ENCODE data around the gene SINHCAF.

The SINHCAF gene

DNA sequence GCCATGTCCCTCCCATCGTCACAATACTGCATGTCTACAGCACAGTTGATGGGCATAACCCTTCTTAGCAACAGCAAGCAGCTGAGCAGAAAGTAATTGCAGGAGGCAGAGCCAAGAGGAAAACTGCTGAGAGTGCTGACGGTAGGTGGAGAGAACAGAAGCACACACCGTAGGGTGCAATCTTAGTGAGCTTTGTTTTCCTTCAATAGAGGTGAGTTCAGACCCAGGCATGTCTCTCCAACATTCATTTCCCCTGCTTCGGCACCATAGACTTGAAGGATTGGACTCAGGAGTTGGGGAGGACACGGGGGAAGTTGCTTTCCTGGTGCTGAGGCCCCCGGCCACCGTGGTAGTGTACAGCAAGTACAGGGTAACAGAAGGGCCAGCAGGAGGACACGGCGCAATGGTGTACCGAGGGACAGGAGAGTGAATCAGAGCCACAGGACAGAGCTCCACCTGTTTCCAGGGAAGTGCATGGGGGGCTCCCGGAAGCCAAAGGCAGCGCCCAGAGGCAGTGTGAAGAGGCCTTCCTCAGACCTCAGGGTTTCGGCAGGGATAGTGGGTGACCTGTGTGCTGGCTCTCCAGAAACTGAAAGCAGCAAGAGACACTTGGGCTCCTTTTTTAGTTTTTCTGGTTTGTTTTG is 36.3 kb upstream of the SINHCAF start:
- Histone ChIP-seq H3K9ac (ENCODE audit: low read depth, low read length) (no peak overlapping the region), H3K36me3 (ENCODE audit: insufficient read depth, low read length) (no peaks in the 10 kb centered on the region), H3K9me3 (replicated peaks; ENCODE audit: low read length) (no peaks in the 10 kb centered on the region), H3K4me3 (ENCODE audit: low read length) (no peak overlapping the region), H3K4me1 (ENCODE audit: control insufficient read depth, insufficient read depth, low read length) (no peaks in the 10 kb centered on the region), H3K4me2 (ENCODE audit: low read length) (no peak overlapping the region), H3K27me3 (ENCODE audit: control insufficient read depth, insufficient read depth, low read length) (peaks cover 14% of the 10 kb centered on the region)

DNA sequence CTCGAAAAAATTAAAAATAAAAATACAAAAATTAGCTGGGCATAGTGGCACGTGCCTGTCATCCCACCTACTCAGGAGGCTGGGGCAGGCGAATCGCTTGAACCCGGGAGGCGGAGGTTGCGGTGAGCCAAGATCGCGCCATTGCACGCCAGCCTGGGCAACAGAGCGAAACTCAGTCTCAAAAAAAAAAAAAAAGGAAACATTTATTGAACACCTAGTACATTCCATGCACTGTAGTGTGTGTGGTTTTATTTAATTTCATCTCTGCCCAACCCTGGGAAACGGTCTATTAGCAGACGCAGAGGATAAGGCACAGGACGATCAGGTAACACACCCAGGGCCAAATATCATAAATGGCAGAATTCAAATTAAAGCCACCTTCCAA is 35.8 kb upstream of the SINHCAF start:
- no peak overlapping the region for H3K4me3 ChIP-seq (ENCODE audit: low read length)
- no peaks in the 10 kb centered on the region for H3K9me3 ChIP-seq (replicated peaks; ENCODE audit: low read length)
- H3K4me1 ChIP-seq (ENCODE audit: control insufficient read depth, insufficient read depth, low read length): no peaks in the 10 kb centered on the region
- peaks cover 14% of the 10 kb centered on the region for H3K27me3 ChIP-seq (ENCODE audit: control insufficient read depth, insufficient read depth, low read length)
- H3K9ac ChIP-seq (ENCODE audit: low read depth, low read length): no peak overlapping the region
- H3K36me3 ChIP-seq (ENCODE audit: insufficient read depth, low read length): no peaks in the 10 kb centered on the region
- H3K4me2 ChIP-seq (ENCODE audit: low read length): no peak overlapping the region

DNA sequence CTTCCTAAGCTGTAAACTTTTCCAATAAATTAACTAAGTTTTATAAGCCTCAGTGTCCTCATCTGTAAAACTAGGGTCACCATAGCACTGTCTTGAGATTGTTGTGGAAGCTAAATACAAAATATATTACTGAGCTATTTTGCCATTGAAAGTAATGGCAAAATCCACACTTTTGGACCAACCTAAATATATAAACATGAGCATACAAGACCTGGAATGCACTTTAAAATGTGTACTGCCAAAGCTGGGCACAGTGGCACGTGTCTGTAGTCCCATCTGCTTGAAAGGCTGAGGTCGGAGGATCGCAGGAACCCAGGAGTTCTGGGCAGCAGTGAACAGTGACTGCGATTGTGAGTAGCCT is 29.8 kb upstream of the SINHCAF start:
- Histone ChIP-seq H3K36me3 (ENCODE audit: insufficient read depth, low read length) (no peaks in the 10 kb centered on the region), H3K9me3 (replicated peaks; ENCODE audit: low read length) (no peaks in the 10 kb centered on the region), H3K4me1 (ENCODE audit: control insufficient read depth, insufficient read depth, low read length) (no peaks in the 10 kb centered on the region), H3K27me3 (ENCODE audit: control insufficient read depth, insufficient read depth, low read length) (peaks cover under 1% of the 10 kb centered on the region), H3K4me2 (ENCODE audit: low read length) (no peak overlapping the region), H3K4me3 (ENCODE audit: low read length) (no peak overlapping the region), H3K9ac (ENCODE audit: low read depth, low read length) (no peak overlapping the region)

DNA sequence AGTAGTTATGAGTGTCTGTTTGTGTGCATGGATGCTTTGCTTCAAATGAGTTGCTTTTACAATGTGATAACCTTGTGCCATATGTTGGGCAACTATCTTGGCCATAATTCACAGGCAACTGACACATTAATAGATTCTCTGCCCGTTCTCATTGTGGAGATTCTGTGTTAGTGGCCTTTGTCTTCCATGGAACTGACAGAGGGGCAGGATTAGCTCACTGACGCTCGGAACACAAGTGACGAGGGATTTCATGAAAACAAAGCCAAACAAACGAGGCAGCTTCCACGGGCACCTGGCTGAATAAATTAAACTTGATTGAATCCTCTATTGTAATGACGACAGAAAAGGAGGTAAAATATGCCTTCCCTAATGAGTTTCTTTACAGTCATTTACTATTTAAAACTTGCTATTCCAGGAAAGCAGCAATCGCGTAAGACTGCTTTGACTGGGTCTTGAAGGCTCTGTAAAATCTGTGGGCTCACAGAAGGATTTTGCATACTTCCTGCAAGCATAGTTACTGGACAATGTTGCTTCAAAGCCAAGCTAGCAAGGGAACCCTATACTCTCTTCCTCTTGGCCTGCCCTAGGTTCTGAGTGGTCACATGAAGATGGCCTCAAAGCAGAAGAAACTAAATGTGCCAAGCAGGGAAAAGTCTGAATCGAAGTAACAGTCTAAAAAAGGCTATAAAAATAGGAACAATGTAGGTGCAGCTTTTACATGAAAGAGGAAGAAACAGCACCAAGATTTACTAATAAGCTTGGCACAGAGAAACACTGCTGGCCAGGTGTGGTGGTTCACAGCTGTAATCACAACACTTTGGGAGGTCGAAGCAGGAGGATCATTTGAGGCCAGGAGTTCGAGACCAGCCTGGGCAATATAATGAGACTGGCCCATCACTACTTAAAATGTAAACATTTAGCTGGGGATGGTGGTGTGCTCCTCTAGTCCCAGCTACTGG is 28.1 kb upstream of the SINHCAF start:
- Histone ChIP-seq H3K36me3 (ENCODE audit: insufficient read depth, low read length) (no peaks in the 10 kb centered on the region), H3K4me2 (ENCODE audit: low read length) (no peak overlapping the region), H3K4me3 (ENCODE audit: low read length) (no peak overlapping the region), H3K27me3 (ENCODE audit: control insufficient read depth, insufficient read depth, low read length) (peaks cover 8% of the 10 kb centered on the region), H3K9me3 (replicated peaks; ENCODE audit: low read length) (no peaks in the 10 kb centered on the region), H3K9ac (ENCODE audit: low read depth, low read length) (no peak overlapping the region), H3K4me1 (ENCODE audit: control insufficient read depth, insufficient read depth, low read length) (no peaks in the 10 kb centered on the region)

DNA sequence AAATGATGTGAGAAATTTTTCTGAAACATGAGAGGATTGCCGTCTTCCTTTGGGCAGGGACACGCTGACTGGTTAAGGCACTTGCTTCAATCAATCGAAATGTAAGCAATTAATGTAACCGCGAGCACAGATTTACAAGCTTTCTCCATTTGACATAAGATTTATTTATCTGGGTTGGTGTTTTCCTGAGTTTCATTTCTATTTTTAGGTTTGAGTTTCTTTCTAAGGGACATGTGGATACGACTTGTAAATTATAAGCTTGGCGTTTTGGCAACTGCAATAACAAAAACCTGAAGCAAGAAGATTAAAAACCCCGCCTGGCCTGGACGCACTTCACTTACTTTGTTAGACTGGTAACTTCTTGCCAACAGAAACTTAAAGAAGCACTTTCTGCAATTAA is 20.3 kb upstream of the SINHCAF start:
- Histone ChIP-seq H3K9ac (ENCODE audit: low read depth, low read length) (no peak overlapping the region), H3K36me3 (ENCODE audit: insufficient read depth, low read length) (no peaks in the 10 kb centered on the region), H3K9me3 (replicated peaks; ENCODE audit: low read length) (no peaks in the 10 kb centered on the region), H3K27me3 (ENCODE audit: control insufficient read depth, insufficient read depth, low read length) (peaks cover 19% of the 10 kb centered on the region), H3K4me1 (ENCODE audit: control insufficient read depth, insufficient read depth, low read length) (no peaks in the 10 kb centered on the region), H3K4me2 (ENCODE audit: low read length) (no peak overlapping the region), H3K4me3 (ENCODE audit: low read length) (no peak overlapping the region)

DNA sequence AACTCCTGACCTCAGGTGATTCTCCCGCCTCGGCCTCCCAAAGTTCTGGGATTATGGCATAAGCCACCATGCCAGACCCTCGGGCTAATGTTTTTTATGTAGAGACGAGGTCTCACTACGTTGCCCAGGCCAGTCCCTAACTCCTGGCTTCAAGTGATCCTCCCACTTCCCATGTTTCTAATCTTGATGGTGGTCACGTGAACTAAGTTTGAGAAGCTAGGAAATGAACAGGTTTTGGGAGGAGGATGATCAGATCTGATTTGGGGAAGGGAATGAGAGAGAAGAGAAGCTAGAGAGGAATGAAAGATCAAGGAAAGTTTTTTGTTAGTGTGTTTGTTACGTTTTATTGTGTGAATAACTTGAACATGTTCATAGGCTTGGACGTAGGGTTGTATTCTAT is 17.2 kb upstream of the SINHCAF start:
- H3K4me2 ChIP-seq (ENCODE audit: low read length): no peak overlapping the region

DNA sequence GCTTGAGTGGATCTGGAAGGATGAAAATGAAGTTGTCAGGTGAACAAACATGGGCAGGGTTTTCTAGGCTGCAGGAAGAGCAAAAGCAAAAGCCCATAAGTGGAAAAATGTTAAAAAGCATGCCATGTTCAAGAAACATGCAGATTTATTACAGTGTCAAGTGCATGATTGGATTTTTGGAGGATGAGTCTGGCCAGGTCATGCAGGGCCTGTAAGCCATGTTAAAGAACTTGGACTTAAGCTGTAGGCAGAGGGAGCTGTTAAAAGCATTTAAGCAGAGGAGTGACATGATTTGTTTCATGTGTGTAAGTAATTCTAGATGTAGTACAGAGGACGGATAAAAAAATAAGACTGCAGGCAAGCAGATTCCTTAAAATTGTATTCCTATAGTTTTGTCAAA is 16.3 kb upstream of the SINHCAF start:
- Histone ChIP-seq H3K4me2 (ENCODE audit: low read length) (no peak overlapping the region), H3K4me1 (ENCODE audit: control insufficient read depth, insufficient read depth, low read length) (no peaks in the 10 kb centered on the region), H3K9me3 (replicated peaks; ENCODE audit: low read length) (no peaks in the 10 kb centered on the region), H3K9ac (ENCODE audit: low read depth, low read length) (no peak overlapping the region), H3K36me3 (ENCODE audit: insufficient read depth, low read length) (no peaks in the 10 kb centered on the region), H3K4me3 (ENCODE audit: low read length) (no peak overlapping the region), H3K27me3 (ENCODE audit: control insufficient read depth, insufficient read depth, low read length) (peaks cover 11% of the 10 kb centered on the region)

More for the DNA sequence above, 17.2 kb upstream of the SINHCAF start:
- Histone ChIP-seq H3K9ac (ENCODE audit: low read depth, low read length) (no peak overlapping the region), H3K9me3 (replicated peaks; ENCODE audit: low read length) (no peaks in the 10 kb centered on the region), H3K4me3 (ENCODE audit: low read length) (no peak overlapping the region), H3K4me1 (ENCODE audit: control insufficient read depth, insufficient read depth, low read length) (no peaks in the 10 kb centered on the region), H3K27me3 (ENCODE audit: control insufficient read depth, insufficient read depth, low read length) (peaks cover 11% of the 10 kb centered on the region), H3K36me3 (ENCODE audit: insufficient read depth, low read length) (no peaks in the 10 kb centered on the region)

DNA sequence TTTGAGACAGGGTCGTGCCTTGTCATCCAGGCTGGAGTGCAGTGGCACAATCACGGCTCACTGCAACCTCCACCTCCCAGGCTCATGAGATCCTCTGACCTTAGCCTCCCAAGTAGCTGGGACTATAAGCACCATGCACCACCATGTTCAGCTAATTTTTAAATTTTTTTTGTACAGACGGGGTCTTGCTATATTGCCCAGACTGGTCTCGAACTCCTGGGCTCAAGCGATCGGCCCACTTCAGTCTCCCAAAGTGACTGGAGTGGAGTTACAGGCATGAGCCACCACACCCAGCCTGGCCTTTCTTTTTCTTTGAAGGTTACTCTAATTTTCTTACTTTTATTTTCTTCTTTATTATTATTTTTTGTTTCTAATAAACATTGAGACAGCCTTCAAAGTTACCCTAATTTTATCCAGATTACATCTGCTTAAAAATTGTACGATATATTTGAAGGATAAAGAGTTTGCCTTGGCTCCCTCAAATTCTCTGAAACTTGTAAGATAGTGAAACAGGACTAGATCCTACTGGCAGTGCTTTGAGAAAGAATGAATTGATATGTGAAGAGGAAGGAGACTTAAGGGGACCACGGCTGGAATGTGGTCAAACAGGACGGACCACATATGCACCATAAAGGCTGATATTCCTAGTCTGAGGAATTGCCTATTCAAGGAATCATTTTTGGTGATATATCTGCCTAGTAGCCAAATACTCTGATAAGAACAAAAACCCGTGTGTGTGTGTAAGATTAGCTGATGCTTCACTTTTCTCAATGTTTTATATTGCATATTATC is 14.1 kb upstream of the SINHCAF start:
- Histone ChIP-seq H3K9ac (ENCODE audit: low read depth, low read length) (no peak overlapping the region), H3K4me3 (ENCODE audit: low read length) (no peak overlapping the region), H3K9me3 (replicated peaks; ENCODE audit: low read length) (no peaks in the 10 kb centered on the region), H3K27me3 (ENCODE audit: control insufficient read depth, insufficient read depth, low read length) (no peaks in the 10 kb centered on the region), H3K36me3 (ENCODE audit: insufficient read depth, low read length) (no peaks in the 10 kb centered on the region), H3K4me1 (ENCODE audit: control insufficient read depth, insufficient read depth, low read length) (no peaks in the 10 kb centered on the region), H3K4me2 (ENCODE audit: low read length) (no peak overlapping the region)

DNA sequence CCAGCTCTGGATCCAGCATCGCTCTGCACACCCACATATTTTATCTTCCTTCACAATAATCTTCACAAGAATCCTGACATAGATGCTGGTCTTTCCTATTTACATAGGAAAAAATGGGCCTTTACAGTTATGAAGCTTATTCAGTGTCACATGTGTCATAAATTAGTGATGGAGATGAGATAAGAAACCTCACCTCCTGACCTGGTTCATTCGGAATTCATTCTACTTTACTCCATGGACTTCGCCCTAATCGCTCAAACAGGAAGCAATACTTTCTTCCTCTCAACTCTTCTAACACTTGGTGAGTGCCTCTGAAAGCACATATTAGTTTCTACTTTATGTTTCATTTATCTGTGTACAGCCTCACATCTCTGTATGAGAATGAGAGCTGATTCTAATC is 12.0 kb upstream of the SINHCAF start:
- Histone ChIP-seq H3K4me2 (ENCODE audit: low read length) (no peak overlapping the region), H3K27me3 (ENCODE audit: control insufficient read depth, insufficient read depth, low read length) (no peaks in the 10 kb centered on the region)

DNA sequence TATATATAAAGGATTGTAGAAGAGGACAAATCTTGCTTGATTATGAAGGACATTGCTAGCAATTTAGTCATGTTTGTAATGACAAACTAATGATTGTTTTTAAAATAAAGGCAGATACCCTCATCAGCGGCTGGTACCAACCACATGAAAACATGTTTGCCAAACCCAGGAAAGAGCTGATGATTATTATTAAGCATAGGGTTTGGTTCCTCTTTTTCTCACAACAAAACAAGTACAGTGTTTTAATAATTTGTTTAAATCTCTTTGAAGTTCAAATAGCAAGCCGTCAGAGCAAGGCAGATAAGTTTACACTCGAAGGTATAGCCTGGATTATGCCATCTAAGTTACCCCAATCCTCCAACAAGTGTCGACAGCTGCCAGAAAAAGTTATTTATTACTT is 5.3 kb upstream of the SINHCAF start:
- H3K9ac ChIP-seq (ENCODE audit: low read depth, low read length): no peak overlapping the region
- no peak overlapping the region for H3K4me2 ChIP-seq (ENCODE audit: low read length)
- H3K4me1 ChIP-seq (ENCODE audit: control insufficient read depth, insufficient read depth, low read length): peaks cover 8% of the 10 kb centered on the region
- no peaks in the 10 kb centered on the region for H3K36me3 ChIP-seq (ENCODE audit: insufficient read depth, low read length)
- H3K9me3 ChIP-seq (replicated peaks; ENCODE audit: low read length): no peaks in the 10 kb centered on the region
- H3K4me3 ChIP-seq (ENCODE audit: low read length): no peak overlapping the region
- H3K27me3 ChIP-seq (ENCODE audit: control insufficient read depth, insufficient read depth, low read length): peaks cover 27% of the 10 kb centered on the region

More for the DNA sequence above, 12.0 kb upstream of the SINHCAF start:
- Histone ChIP-seq H3K9ac (ENCODE audit: low read depth, low read length) (no peak overlapping the region), H3K4me1 (ENCODE audit: control insufficient read depth, insufficient read depth, low read length) (no peaks in the 10 kb centered on the region), H3K4me3 (ENCODE audit: low read length) (no peak overlapping the region), H3K36me3 (ENCODE audit: insufficient read depth, low read length) (no peaks in the 10 kb centered on the region), H3K9me3 (replicated peaks; ENCODE audit: low read length) (no peaks in the 10 kb centered on the region)
